K562 (cell line): ENCODE measurements around the gene PYGB. TPM values are rescaled to one million over a fixed set of nuclear protein-coding genes. Genes with fewer than 3 reads are reported as not detected.
A peak's percentile ranks its signal among the peaks of the same experiment; 100 is the strongest.

ENCODE experiments used
- ATF2 ChIP-seq: sonication (generic); formaldehyde crosslinking; IDR thresholded peaks from 2 replicates; pipeline ENCODE4 v1.8.1; 2022; ENCODE audit warnings: missing genetic modification reagents
- CBX2 ChIP-seq: fragments of 200-600 bp; sonication (generic); IDR thresholded peaks from one replicate; pipeline ENCODE4 v1.6.1; 2012; ENCODE audit warnings: mild to moderate bottlenecking, low read length, inconsistent platforms; ENCODE audit not compliant: insufficient read depth, poor library complexity, severe bottlenecking
- CC2D1A ChIP-seq: fragments of 450-650 bp; IDR thresholded peaks from 2 replicates; pipeline ENCODE4 v1.6.1; 2017; ENCODE audit warnings: mild to moderate bottlenecking
- CTCF ChIP-seq, 3 experiments: IDR thresholded peaks in 2 of 3; conservative IDR thresholded peaks in 1 of 3; 2 replicates each; pipeline ENCODE4 v1.5.1; 2011 to 2012; ENCODE audit warnings: low read length in 3 of 3, mild to moderate bottlenecking in 3 of 3, control low read depth in 2 of 3, improper control_type of control experiment in 1 of 3, inconsistent platforms in 1 of 3, low read depth in 1 of 3, mixed read lengths in 1 of 3, moderate library complexity in 1 of 3; ENCODE audit not compliant: insufficient read depth in 2 of 3
- ETS1 ChIP-seq: conservative IDR thresholded peaks from 2 replicates; pipeline ENCODE4 v1.6.1; 2011; ENCODE audit warnings: low read depth, mild to moderate bottlenecking, low read length; ENCODE audit not compliant: control insufficient read depth
- HNRNPUL1 ChIP-seq: fragments of 200-400 bp; formaldehyde crosslinking; IDR thresholded peaks from 2 replicates; pipeline ENCODE4 v1.6.1; 2017; ENCODE audit warnings: low read length
- IFI16 ChIP-seq: fragments of 250-450 bp; sonication (Bioruptor Pico); IDR thresholded peaks from 2 replicates; pipeline ENCODE4 v2.1.2; 2022; ENCODE audit warnings: mild to moderate bottlenecking, inconsistent platforms
- KDM5B ChIP-seq: fragments of 200-600 bp; sonication (generic); IDR thresholded peaks from 2 replicates; pipeline ENCODE4 v1.6.1; 2012; ENCODE audit warnings: low read depth, mild to moderate bottlenecking, moderate library complexity, low read length, control low read depth, inconsistent platforms; ENCODE audit not compliant: insufficient replicate concordance
- L3MBTL2 ChIP-seq: fragments of 450-650 bp; IDR thresholded peaks from 2 replicates; pipeline ENCODE4 v1.6.1; 2016; ENCODE audit warnings: mild to moderate bottlenecking, moderate library complexity
- MYBL2 ChIP-seq, 2 experiments: fragments of 450-650 bp in 1 of 2; sonication (generic) in 1 of 2; formaldehyde crosslinking in 1 of 2; IDR thresholded peaks; 2 replicates each; pipeline versions ENCODE4 v1.6.1 to v1.8.1; 2017 to 2022; ENCODE audit warnings: borderline replicate concordance in 1 of 2, inconsistent platforms in 1 of 2, low read depth in 1 of 2, mild to moderate bottlenecking in 1 of 2, missing genetic modification reagents in 1 of 2, moderate library complexity in 1 of 2
- NFXL1 ChIP-seq: fragments of 450-650 bp; formaldehyde crosslinking; IDR thresholded peaks from 2 replicates; pipeline ENCODE4 v1.4.0; 2021; ENCODE audit warnings: mild to moderate bottlenecking
- NR2C2 ChIP-seq, 2 experiments: fragments of 200-800 bp in 1 of 2; sonication (Bioruptor generic) in 1 of 2; sonication (generic) in 1 of 2; formaldehyde crosslinking in 1 of 2; IDR thresholded peaks; 2 replicates each; pipeline versions ENCODE4 v1.6.1 to v1.8.0; 2016 to 2022; ENCODE audit warnings: mild to moderate bottlenecking in 1 of 2, missing compliant biosample characterization in 1 of 2, missing genetic modification characterization in 1 of 2, missing genetic modification reagents in 1 of 2
- PHF8 ChIP-seq: fragments of 200-600 bp; sonication (generic); IDR thresholded peaks from 2 replicates; pipeline ENCODE4 v1.6.1; 2012; ENCODE audit warnings: mixed run types, mild to moderate bottlenecking, inconsistent platforms, low read length, moderate library complexity, borderline replicate concordance
- RBM17 ChIP-seq: fragments of 200-400 bp; formaldehyde crosslinking; IDR thresholded peaks from 2 replicates; pipeline ENCODE4 v1.6.1; 2017; ENCODE audit warnings: low read depth, mild to moderate bottlenecking, low read length, borderline replicate concordance
- SIN3B ChIP-seq: fragments of 450-650 bp; IDR thresholded peaks from 2 replicates; pipeline ENCODE4 v1.6.1; 2017; ENCODE audit warnings: low read depth, mild to moderate bottlenecking, moderate library complexity
- TCF3 ChIP-seq: sonication (generic); formaldehyde crosslinking; IDR thresholded peaks from 2 replicates; pipeline ENCODE4 v1.4.0; 2020; ENCODE audit warnings: mild to moderate bottlenecking, missing genetic modification reagents
- U2AF1 ChIP-seq: fragments of 200-400 bp; formaldehyde crosslinking; optimal IDR thresholded peaks from 2 replicates; pipeline ENCODE3; 2017; ENCODE audit warnings: mild to moderate bottlenecking, low read depth, low read length, moderate library complexity
- VEZF1 ChIP-seq: fragments of 200-800 bp; sonication (Bioruptor generic); IDR thresholded peaks from 2 replicates; pipeline ENCODE4 v1.6.1; 2017; ENCODE audit warnings: missing genetic modification characterization, missing compliant biosample characterization
- ZBTB2 ChIP-seq: fragments of 450-650 bp; IDR thresholded peaks from 2 replicates; pipeline ENCODE4 v1.6.1; 2016; ENCODE audit warnings: antibody characterized with exemption
- ZNF707 ChIP-seq: fragments of 250-450 bp; sonication (Bioruptor Pico); conservative IDR thresholded peaks from 2 replicates; pipeline ENCODE4 v1.8.0; 2022; ENCODE audit warnings: inconsistent platforms, mild to moderate bottlenecking, moderate library complexity
- polyA plus RNA-seq, 8 experiments: library from polyadenylated mRNA; depleted of rRNA in 4 of 8; stranded (reverse) in 5 of 8; unstranded in 3 of 8; fragments of >200 nt; fragmentation: Nextera tagmentation in 2 of 8; fragmentation: Illumina TruSeq in 1 of 8; extraction: Ambion mirVana in 2 of 8; extraction: Trizol in 1 of 8; gene quantifications; 2 replicates each; pipeline versions ENCODE4 v1.2.1 to v1.2.3, GENCODE V29; 2011 to 2014; ENCODE audit warnings: inconsistent platforms in 1 of 8, missing spikeins in 1 of 8
- total RNA-seq, 7 experiments: library from RNA; depleted of rRNA in 6 of 7; stranded (reverse); fragments of >200 nt in 6 of 7; fragmentation: Illumina TruSeq in 2 of 7; extraction: Trizol in 2 of 7; gene quantifications; 2 replicates each; pipeline versions ENCODE4 v1.2.1 to v1.2.3, GENCODE V29; 2011 to 2021; ENCODE audit warnings: low replicate concordance in 1 of 7

The PYGB gene
- total and polyA plus RNA-seq, 9 of the 15 experiments (the other 6 are each of a cell fraction or from before 2014, with no cell fraction given) = 0.34 to 18.0 (median 9.8) TPM

GRCh38 chr20:25247000-25247517, 826 bp upstream of the PYGB start (continued):
- TF ChIP-seq ETS1 = no peak
- TF ChIP-seq SIN3B = no peak
- TF ChIP-seq TCF3 (CRISPR knock-in tag) = no peak
- TF ChIP-seq CTCF (IDR thresholded peaks at IDR 0.05 in 2 of 3, conservative IDR thresholded peaks at IDR 0.05 in 1 of 3; ENCODE audit: insufficient read depth in 2 of 3, low read depth in 1 of 3, low read length in 3 of 3) = peak; percentile 51 to 61 (median 54)
- no peak for TF ChIP-seq CBX2
- TF ChIP-seq NFXL1 (CRISPR knock-in tag) = no peak
- no peak for TF ChIP-seq ATF2
- no peak for TF ChIP-seq RBM17
- no peak for TF ChIP-seq PHF8
- no peak for TF ChIP-seq CC2D1A
- no peak for TF ChIP-seq IFI16 (CRISPR knock-in tag)
- TF ChIP-seq MYBL2 (IDR thresholded peaks at IDR 0.05; ENCODE audit: low read depth) = no peak
- no peak for TF ChIP-seq MYBL2 (CRISPR knock-in tag; IDR thresholded peaks at IDR 0.05; ENCODE audit: borderline replicate concordance)
- no peak for TF ChIP-seq ZNF707 (CRISPR knock-in tag)
- no peak for TF ChIP-seq HNRNPUL1
- peak; percentile 38; the same call in 1 of the 2 replicates for TF ChIP-seq L3MBTL2
- no peak for TF ChIP-seq ZBTB2
- no peak for TF ChIP-seq U2AF1
- TF ChIP-seq NR2C2 (CRISPR knock-in tag; IDR thresholded peaks at IDR 0.05) = no peak
- TF ChIP-seq NR2C2 (tag; IDR thresholded peaks at IDR 0.05) = no peak; the same call in none of the 2 replicates
- no peak for TF ChIP-seq KDM5B
- no peak for TF ChIP-seq VEZF1 (CRISPR knock-in tag)
